A549 (cell line): Measurements from ENCODE around the gene CDYL2. TPM values are rescaled to one million over a fixed set of nuclear protein-coding genes. Genes with fewer than 3 reads are reported as not detected.

ENCODE experiments used
- ATAC-seq, 2 experiments: fragments of 200-7000 bp in 1 of 2; fragments of >200 bp in 1 of 2; cut with Nextera tagmentation in 1 of 2; cut with Tn5 transposase in 1 of 2; 3 replicates each; pipeline versions ENCODE4 v1.8.0 to v1.9.1; 2018 to 2020; ENCODE audit warnings: mild to moderate bottlenecking in 1 of 2, moderate library complexity in 1 of 2
- CTCF ChIA-PET: fragments of 300-600 bp; sonication (Branson Sonifier 250); formaldehyde crosslinking; extraction: SDS; loops from one replicate; lab custom pipeline; 2021; ENCODE audit warnings: antibody characterized with exemption, inconsistent platforms; lab: Yijun Ruan, JAX
- POLR2A ChIA-PET: fragments of 350-600 bp; formaldehyde crosslinking; extraction: SDS; loops from one replicate; lab custom pipeline; 2021; ENCODE audit warnings: antibody characterized with exemption, inconsistent platforms; lab: Yijun Ruan, JAX
- DNase-seq, 2 experiments: peaks; one replicate each; pipeline versions ENCODE4 v3.0.0 to v3.0.0-alpha.2; 2011 to 2016; ENCODE audit warnings: low read depth in 1 of 2, low spot score in 1 of 2
- FAIRE-seq: peaks from 2 replicates; lab custom pipeline; 2011; peaks lifted over from hg19 to GRCh38; lab: Jason Lieb, UNC
- H3K27ac ChIP-seq, 2 experiments: fragments of >200 bp; sonication (Bioruptor Twin); formaldehyde crosslinking; 3 replicates each; pipeline ENCODE4 v1.5.1; 2016 to 2017
- H3K4me1 ChIP-seq: fragments of >200 bp; sonication (Bioruptor Twin); formaldehyde crosslinking; 3 replicates; pipeline ENCODE4 v1.6.1; 2016
- H3K4me2 ChIP-seq: fragments of >200 bp; sonication (Bioruptor Twin); formaldehyde crosslinking; 3 replicates; pipeline ENCODE4 v1.6.1; 2016
- H3K4me3 ChIP-seq: fragments of >200 bp; sonication (Bioruptor Twin); formaldehyde crosslinking; 3 replicates; pipeline ENCODE4 v1.5.1; 2016
- H3K9me3 ChIP-seq: fragments of >200 bp; sonication (Bioruptor Twin); formaldehyde crosslinking; 3 replicates; pipeline ENCODE4 v1.6.1; 2016
- BHLHE40 ChIP-seq: IDR thresholded peaks from 2 replicates; pipeline ENCODE4 v1.6.1; 2012; ENCODE audit warnings: low read depth, low read length, inconsistent platforms
- CEBPB ChIP-seq, 2 experiments: fragments of >200 bp in 1 of 2; sonication (Bioruptor Twin) in 1 of 2; formaldehyde crosslinking in 1 of 2; IDR thresholded peaks; 2 replicates each; pipeline ENCODE4 v1.6.1; 2012 to 2016
- EHF ChIP-seq: fragments of 250-450 bp; sonication (Bioruptor Pico); IDR thresholded peaks from 2 replicates; pipeline ENCODE4 v1.5.0; 2020; ENCODE audit warnings: mild to moderate bottlenecking
- ESRRA ChIP-seq: fragments of 150-350 bp; IDR thresholded peaks from 2 replicates; pipeline ENCODE4 v1.6.1; 2014; ENCODE audit warnings: mild to moderate bottlenecking, low read length, borderline replicate concordance
- FOSB ChIP-seq: fragments of 250-450 bp; sonication (Bioruptor Pico); IDR thresholded peaks from 2 replicates; pipeline ENCODE4 v1.5.0; 2020; ENCODE audit warnings: mild to moderate bottlenecking, moderate library complexity
- FOXS1 ChIP-seq: fragments of 250-450 bp; sonication (Bioruptor Pico); IDR thresholded peaks from 2 replicates; pipeline ENCODE4 v1.5.0; 2020; ENCODE audit warnings: mild to moderate bottlenecking, moderate library complexity
- HDAC2 ChIP-seq: fragments of 200-600 bp; sonication (generic); IDR thresholded peaks from 2 replicates; pipeline ENCODE4 v1.6.1; 2016
- HOXB13 ChIP-seq: fragments of 250-450 bp; sonication (Bioruptor Pico); IDR thresholded peaks from 2 replicates; pipeline ENCODE4 v1.5.0; 2020; ENCODE audit warnings: low read depth, mild to moderate bottlenecking, moderate library complexity
- HOXB5 ChIP-seq: fragments of 250-450 bp; sonication (Bioruptor Pico); IDR thresholded peaks from 2 replicates; pipeline ENCODE4 v1.5.0; 2020; ENCODE audit warnings: mild to moderate bottlenecking, moderate library complexity
- JUN ChIP-seq, 2 experiments: fragments of >200 bp; sonication (Bioruptor Twin); formaldehyde crosslinking; IDR thresholded peaks; 2 replicates in 1 of 2; 3 replicates in 1 of 2; pipeline ENCODE4 v1.6.1; 2016 to 2017
- KDM1A ChIP-seq: fragments of 200-600 bp; sonication (generic); IDR thresholded peaks from 2 replicates; pipeline ENCODE4 v1.6.1; 2016; ENCODE audit warnings: low read depth, mild to moderate bottlenecking
- MYC ChIP-seq: IDR thresholded peaks from 2 replicates; pipeline ENCODE4 v1.6.1; 2012; ENCODE audit warnings: mild to moderate bottlenecking, inconsistent platforms, low read length, improper control_type of control experiment, borderline replicate concordance
- NR3C1 ChIP-seq: fragments of >200 bp; sonication (Bioruptor Twin); formaldehyde crosslinking; IDR thresholded peaks from 3 replicates; pipeline ENCODE4 v1.6.1; 2017
- PHF8 ChIP-seq: fragments of 200-600 bp; sonication (generic); IDR thresholded peaks from 2 replicates; pipeline ENCODE4 v1.6.1; 2016; ENCODE audit warnings: low read depth, mild to moderate bottlenecking, antibody characterized with exemption, moderate library complexity, borderline replicate concordance
- RAD21 ChIP-seq, 2 experiments: fragments of >200 bp in 1 of 2; sonication (Bioruptor Twin) in 1 of 2; formaldehyde crosslinking in 1 of 2; IDR thresholded peaks in 1 of 2; conservative IDR thresholded peaks in 1 of 2; 2 replicates in 1 of 2; 3 replicates in 1 of 2; pipeline ENCODE4 v1.6.1; 2012 to 2018; ENCODE audit warnings: inconsistent platforms in 1 of 2
- RFX5 ChIP-seq: fragments of 450-650 bp; IDR thresholded peaks from 2 replicates; pipeline ENCODE4 v1.7.1; 2014; ENCODE audit warnings: antibody characterized with exemption, mild to moderate bottlenecking, moderate library complexity
- RNF2 ChIP-seq: fragments of 200-600 bp; sonication (generic); IDR thresholded peaks from 2 replicates; pipeline ENCODE4 v1.6.1; 2016; ENCODE audit warnings: low read depth, mild to moderate bottlenecking, antibody characterized with exemption, moderate library complexity, borderline replicate concordance
- SMC3 ChIP-seq: fragments of >200 bp; sonication (Bioruptor Twin); formaldehyde crosslinking; IDR thresholded peaks from 3 replicates; pipeline ENCODE4 v1.6.1; 2018; ENCODE audit warnings: inconsistent platforms
- TFCP2L1 ChIP-seq: fragments of 250-450 bp; sonication (Bioruptor Pico); IDR thresholded peaks from 2 replicates; pipeline ENCODE4 v1.5.0; 2021; ENCODE audit warnings: mild to moderate bottlenecking
- TP53 ChIP-seq: fragments of 250-450 bp; sonication (Bioruptor Pico); IDR thresholded peaks from 2 replicates; pipeline ENCODE4 v1.5.0; 2021; ENCODE audit warnings: mild to moderate bottlenecking, moderate library complexity
- ZC3H11A ChIP-seq: fragments of 450-650 bp; IDR thresholded peaks from 2 replicates; pipeline ENCODE4 v1.6.1; 2014; ENCODE audit warnings: antibody characterized with exemption, mild to moderate bottlenecking
- ZFP36 ChIP-seq: fragments of 450-650 bp; IDR thresholded peaks from 2 replicates; pipeline ENCODE4 v1.6.1; 2014; ENCODE audit warnings: borderline replicate concordance; ENCODE audit not compliant: partially characterized antibody
- ZSCAN20 ChIP-seq: fragments of 250-450 bp; sonication (Bioruptor Pico); IDR thresholded peaks from 2 replicates; pipeline ENCODE4 v1.8.0; 2022; ENCODE audit warnings: mild to moderate bottlenecking, moderate library complexity
- WGBS: methylation state at CpG from one replicate; pipeline ENCODE4 v1.1.6; 2017; ENCODE audit errors: missing lambda C conversion rate; 5-methylcytosine and 5-hydroxymethylcytosine counted together
- polyA plus RNA-seq, 4 experiments: library from polyadenylated mRNA; depleted of rRNA in 3 of 4; stranded (reverse); fragments of >200 nt; fragmentation: RNase III in 1 of 4; extraction: RNeasy Plus Mini Kit Qiagen cat#74134 plus additional on column Dnase treatment in 1 of 4; gene quantifications; 2 replicates in 3 of 4; 3 replicates in 1 of 4; pipeline ENCODE4 v1.2.3, GENCODE V29; 2011 to 2017
- TF ChIP-seq, protein P1 (sequence below): fragments of 250-450 bp; sonication (Bioruptor Pico); IDR thresholded peaks from 2 replicates; pipeline ENCODE4 v1.5.0; 2020; ENCODE audit warnings: low read depth, mild to moderate bottlenecking, moderate library complexity
- TF ChIP-seq, protein P2 (sequence below): fragments of 200-600 bp; sonication (generic); IDR thresholded peaks from 2 replicates; pipeline ENCODE4 v1.6.1; 2016; ENCODE audit warnings: antibody characterized with exemption, mild to moderate bottlenecking, moderate library complexity
- TF ChIP-seq, protein P3 (sequence below): fragments of 450-650 bp; IDR thresholded peaks from 2 replicates; pipeline ENCODE4 v1.6.1; 2014; ENCODE audit warnings: antibody characterized with exemption
- TF ChIP-seq, protein P4 (sequence below): fragments of 250-450 bp; sonication (Bioruptor Pico); IDR thresholded peaks from 2 replicates; pipeline ENCODE4 v1.5.0; 2021; ENCODE audit warnings: mild to moderate bottlenecking, moderate library complexity, borderline replicate concordance
- TF ChIP-seq, protein P5 (sequence below): fragments of >200 bp; sonication (Bioruptor Twin); formaldehyde crosslinking; IDR thresholded peaks from 3 replicates; pipeline ENCODE4 v1.5.1; 2016
- TF ChIP-seq, protein P6 (sequence below): fragments of >200 bp; sonication (Bioruptor Twin); formaldehyde crosslinking; IDR thresholded peaks from 2 replicates; pipeline ENCODE4 v1.6.1; 2016

CDYL2 gene
- polyA plus RNA-seq, 2 of the 4 experiments (the other 2 are of a cell fraction): 0.05 to 0.10 TPM

DNA sequence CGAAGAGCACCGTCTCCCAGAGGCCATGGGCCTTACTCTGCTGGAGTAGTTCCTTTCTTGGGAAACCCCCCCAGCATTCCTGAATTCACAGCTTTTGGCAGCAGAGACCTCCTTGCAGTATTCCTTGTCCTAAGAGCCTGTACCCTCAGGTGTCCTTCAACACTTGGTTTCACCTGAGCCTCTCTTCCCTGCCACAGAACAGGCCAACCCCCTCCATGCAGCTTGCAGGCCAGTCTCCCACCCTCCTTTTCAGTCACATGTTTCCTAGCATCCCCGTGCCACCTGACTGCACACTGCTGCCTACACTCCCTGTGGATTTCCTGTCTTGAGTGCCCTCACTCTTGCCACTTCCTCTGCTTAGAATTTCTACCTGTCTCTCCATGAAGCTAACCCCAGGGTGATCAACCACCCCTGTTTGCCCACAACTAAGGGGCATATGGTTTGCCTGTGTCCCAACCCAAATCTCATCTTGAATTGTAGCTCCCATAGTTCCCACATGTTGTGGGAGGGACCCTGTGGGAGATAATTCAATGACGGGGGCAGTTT, 198.1 kb downstream of the CDYL2 start:
- Histone ChIP-seq H3K9me3 (no peaks in the 10 kb centered on the region), H3K4me3 (no peak overlapping the region), H3K27ac (no peak overlapping the region), H3K4me2 (no peak overlapping the region), H3K4me1 (no peaks in the 10 kb centered on the region)
- FAIRE-seq (no peak), ATAC-seq (no peak), DNase-seq (no peak)
- TF ChIP-seq RNF2 (no peak), PHF8 (no peak), EHF (CRISPR knock-in tag) (no peak), NR3C1 (no peak), CEBPB (IDR thresholded peaks at IDR 0.05) (no peak), JUN (IDR thresholded peaks at IDR 0.05) (no peak), RAD21 (conservative IDR thresholded peaks at IDR 0.05 in 1 of 2, IDR thresholded peaks at IDR 0.05 in 1 of 2) (no peak), MYC (no peak), FOXS1 (CRISPR knock-in tag) (no peak), TFCP2L1 (no peak), ZC3H11A (no peak), BHLHE40 (no peak), ZSCAN20 (CRISPR knock-in tag) (no peak), SMC3 (no peak), ESRRA (no peak)
- TF ChIP-seq, protein P1, sequence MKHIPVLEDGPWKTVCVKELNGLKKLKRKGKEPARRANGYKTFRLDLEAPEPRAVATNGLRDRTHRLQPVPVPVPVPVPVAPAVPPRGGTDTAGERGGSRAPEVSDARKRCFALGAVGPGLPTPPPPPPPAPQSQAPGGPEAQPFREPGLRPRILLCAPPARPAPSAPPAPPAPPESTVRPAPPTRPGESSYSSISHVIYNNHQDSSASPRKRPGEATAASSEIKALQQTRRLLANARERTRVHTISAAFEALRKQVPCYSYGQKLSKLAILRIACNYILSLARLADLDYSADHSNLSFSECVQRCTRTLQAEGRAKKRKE (CRISPR knock-in tag): no peak
- TF ChIP-seq, protein P2, sequence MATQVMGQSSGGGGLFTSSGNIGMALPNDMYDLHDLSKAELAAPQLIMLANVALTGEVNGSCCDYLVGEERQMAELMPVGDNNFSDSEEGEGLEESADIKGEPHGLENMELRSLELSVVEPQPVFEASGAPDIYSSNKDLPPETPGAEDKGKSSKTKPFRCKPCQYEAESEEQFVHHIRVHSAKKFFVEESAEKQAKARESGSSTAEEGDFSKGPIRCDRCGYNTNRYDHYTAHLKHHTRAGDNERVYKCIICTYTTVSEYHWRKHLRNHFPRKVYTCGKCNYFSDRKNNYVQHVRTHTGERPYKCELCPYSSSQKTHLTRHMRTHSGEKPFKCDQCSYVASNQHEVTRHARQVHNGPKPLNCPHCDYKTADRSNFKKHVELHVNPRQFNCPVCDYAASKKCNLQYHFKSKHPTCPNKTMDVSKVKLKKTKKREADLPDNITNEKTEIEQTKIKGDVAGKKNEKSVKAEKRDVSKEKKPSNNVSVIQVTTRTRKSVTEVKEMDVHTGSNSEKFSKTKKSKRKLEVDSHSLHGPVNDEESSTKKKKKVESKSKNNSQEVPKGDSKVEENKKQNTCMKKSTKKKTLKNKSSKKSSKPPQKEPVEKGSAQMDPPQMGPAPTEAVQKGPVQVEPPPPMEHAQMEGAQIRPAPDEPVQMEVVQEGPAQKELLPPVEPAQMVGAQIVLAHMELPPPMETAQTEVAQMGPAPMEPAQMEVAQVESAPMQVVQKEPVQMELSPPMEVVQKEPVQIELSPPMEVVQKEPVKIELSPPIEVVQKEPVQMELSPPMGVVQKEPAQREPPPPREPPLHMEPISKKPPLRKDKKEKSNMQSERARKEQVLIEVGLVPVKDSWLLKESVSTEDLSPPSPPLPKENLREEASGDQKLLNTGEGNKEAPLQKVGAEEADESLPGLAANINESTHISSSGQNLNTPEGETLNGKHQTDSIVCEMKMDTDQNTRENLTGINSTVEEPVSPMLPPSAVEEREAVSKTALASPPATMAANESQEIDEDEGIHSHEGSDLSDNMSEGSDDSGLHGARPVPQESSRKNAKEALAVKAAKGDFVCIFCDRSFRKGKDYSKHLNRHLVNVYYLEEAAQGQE: no peak
- TF ChIP-seq, protein P3, sequence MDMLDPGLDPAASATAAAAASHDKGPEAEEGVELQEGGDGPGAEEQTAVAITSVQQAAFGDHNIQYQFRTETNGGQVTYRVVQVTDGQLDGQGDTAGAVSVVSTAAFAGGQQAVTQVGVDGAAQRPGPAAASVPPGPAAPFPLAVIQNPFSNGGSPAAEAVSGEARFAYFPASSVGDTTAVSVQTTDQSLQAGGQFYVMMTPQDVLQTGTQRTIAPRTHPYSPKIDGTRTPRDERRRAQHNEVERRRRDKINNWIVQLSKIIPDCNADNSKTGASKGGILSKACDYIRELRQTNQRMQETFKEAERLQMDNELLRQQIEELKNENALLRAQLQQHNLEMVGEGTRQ: no peak
- 40% methylated on average over 4 of the region's 4 CpGs for WGBS
- POLR2A ChIA-PET: no interaction called here
- CTCF ChIA-PET: no interaction called here

DNA sequence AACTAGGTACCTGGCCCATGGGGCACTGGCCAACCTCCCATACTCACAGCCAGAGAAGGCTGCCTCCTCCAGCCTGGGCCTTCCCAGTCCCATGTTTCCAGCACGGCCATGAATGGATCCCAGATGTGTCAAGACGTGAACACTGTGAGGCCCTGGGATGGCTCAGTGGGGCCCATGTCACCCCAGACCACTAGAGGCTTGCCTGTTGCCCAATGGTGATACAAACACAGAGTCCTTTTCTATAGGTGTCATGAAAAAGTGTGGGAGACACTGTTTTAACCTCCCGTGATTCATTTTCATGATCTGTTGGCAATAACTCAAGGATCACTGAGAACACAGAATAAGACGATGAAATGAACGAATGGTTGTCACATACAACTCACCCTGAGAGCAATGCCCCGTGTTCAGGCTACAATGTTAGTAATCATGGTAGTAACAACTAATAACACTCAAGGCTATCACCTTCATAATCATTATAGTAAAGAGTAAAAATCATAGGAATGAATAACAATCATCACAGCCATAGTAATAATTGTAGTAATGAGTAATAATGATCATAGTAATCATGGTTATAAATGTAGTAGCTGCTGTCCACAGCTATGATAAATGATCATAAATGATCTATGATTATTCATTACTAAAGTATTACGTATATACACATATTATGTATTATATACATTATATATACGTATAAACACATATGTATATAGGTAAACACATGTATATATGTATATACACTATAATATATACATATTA, 199.6 kb downstream of the CDYL2 start:
- no peak overlapping the region for H3K27ac ChIP-seq
- TF ChIP-seq FOSB (CRISPR knock-in tag): no peak
- TF ChIP-seq HOXB5 (CRISPR knock-in tag): no peak
- TF ChIP-seq ZFP36: no peak
- no peak for TF ChIP-seq HDAC2
- TF ChIP-seq, protein P4, sequence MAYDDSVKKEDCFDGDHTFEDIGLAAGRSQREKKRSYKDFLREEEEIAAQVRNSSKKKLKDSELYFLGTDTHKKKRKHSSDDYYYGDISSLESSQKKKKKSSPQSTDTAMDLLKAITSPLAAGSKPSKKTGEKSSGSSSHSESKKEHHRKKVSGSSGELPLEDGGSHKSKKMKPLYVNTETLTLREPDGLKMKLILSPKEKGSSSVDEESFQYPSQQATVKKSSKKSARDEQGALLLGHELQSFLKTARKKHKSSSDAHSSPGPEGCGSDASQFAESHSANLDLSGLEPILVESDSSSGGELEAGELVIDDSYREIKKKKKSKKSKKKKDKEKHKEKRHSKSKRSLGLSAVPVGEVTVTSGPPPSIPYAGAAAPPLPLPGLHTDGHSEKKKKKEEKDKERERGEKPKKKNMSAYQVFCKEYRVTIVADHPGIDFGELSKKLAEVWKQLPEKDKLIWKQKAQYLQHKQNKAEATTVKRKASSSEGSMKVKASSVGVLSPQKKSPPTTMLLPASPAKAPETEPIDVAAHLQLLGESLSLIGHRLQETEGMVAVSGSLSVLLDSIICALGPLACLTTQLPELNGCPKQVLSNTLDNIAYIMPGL: no peak
- TF ChIP-seq, protein P5, sequence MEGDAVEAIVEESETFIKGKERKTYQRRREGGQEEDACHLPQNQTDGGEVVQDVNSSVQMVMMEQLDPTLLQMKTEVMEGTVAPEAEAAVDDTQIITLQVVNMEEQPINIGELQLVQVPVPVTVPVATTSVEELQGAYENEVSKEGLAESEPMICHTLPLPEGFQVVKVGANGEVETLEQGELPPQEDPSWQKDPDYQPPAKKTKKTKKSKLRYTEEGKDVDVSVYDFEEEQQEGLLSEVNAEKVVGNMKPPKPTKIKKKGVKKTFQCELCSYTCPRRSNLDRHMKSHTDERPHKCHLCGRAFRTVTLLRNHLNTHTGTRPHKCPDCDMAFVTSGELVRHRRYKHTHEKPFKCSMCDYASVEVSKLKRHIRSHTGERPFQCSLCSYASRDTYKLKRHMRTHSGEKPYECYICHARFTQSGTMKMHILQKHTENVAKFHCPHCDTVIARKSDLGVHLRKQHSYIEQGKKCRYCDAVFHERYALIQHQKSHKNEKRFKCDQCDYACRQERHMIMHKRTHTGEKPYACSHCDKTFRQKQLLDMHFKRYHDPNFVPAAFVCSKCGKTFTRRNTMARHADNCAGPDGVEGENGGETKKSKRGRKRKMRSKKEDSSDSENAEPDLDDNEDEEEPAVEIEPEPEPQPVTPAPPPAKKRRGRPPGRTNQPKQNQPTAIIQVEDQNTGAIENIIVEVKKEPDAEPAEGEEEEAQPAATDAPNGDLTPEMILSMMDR: no peak
- TF ChIP-seq, protein P6, sequence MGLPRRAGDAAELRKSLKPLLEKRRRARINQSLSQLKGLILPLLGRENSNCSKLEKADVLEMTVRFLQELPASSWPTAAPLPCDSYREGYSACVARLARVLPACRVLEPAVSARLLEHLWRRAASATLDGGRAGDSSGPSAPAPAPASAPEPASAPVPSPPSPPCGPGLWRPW: no peak
- no peak for TF ChIP-seq HOXB13
- no peak for TF ChIP-seq TP53
- TF ChIP-seq RFX5: no peak
- TF ChIP-seq FOXS1 (CRISPR knock-in tag): no peak
- no peak for TF ChIP-seq KDM1A

More for the DNA sequence above, 199.6 kb downstream of the CDYL2 start:
- Histone ChIP-seq H3K4me3 (no peak overlapping the region), H3K9me3 (no peaks in the 10 kb centered on the region), H3K4me2 (no peak overlapping the region), H3K4me1 (no peaks in the 10 kb centered on the region)
- DNase-seq: no peak
- ATAC-seq: no peak
- CTCF ChIA-PET: no interaction called here
- 26% methylated on average over 6 of the region's 8 CpGs for WGBS
- POLR2A ChIA-PET: no interaction called here
- FAIRE-seq: no peak
